Left renal cortex interstitium (tissue), 4 donors: ENCODE data around the gene ARSD. TPM values are rescaled to one million over a fixed set of nuclear protein-coding genes. Genes with fewer than 3 reads are reported as not detected.
"Not testable (repeated sequence)": the region's sequence is repeated elsewhere in the genome, so short reads cannot be mapped to it uniquely, and the experiment has no call there.

Experiments used
- DNase-seq, 4 donors: peaks; one replicate each; pipeline ENCODE4 v3.0.0-alpha.2; 2013; ENCODE audit warnings: low read depth in 4 of 4, low spot score in 2 of 4, missing footprints in 1 of 4
- polyA plus RNA-seq, 4 donors: library from polyadenylated mRNA; unstranded; fragments of 120-200 nt; gene quantifications; one replicate each; pipeline ENCODE4 v1.2.1, GENCODE V29; 2013; ENCODE audit not compliant: insufficient read length in 4 of 4

ARSD gene
- polyA plus RNA-seq, 4 donors = 49.1 to 55.5 (median 52.1) TPM

GRCh38 chrX:2894885-2895292 is 34.2 kb downstream of the ARSD start:
- no peak for DNase-seq

GRCh38 chrX:2892816-2893215 is 36.3 kb downstream of the ARSD start:
- no peak for DNase-seq

GRCh38 chrX:2890536-2891460 is 38.3 kb downstream of the ARSD start:
- DNase-seq = not testable (repeated sequence)

- not testable (repeated sequence) for DNase-seq
These were observed 39.2 kb downstream of the ARSD start for GRCh38 chrX:2889706-2890490.

- no peak for DNase-seq
These were observed 40.0 kb downstream of the ARSD start for GRCh38 chrX:2889045-2889605.

- DNase-seq = no peak
These were observed 40.8 kb downstream of the ARSD start for GRCh38 chrX:2888309-2888708.

GRCh38 chrX:2883770-2884169 is 45.4 kb downstream of the ARSD start:
- no peak for DNase-seq

GRCh38 chrX:2879670-2880069 is 49.5 kb downstream of the ARSD start:
- DNase-seq = no peak

- no peak for DNase-seq
These were observed 50.6 kb downstream of the ARSD start for GRCh38 chrX:2878563-2878962.

- DNase-seq = no peak
These were observed 53.2 kb downstream of the ARSD start for GRCh38 chrX:2875798-2876399.

GRCh38 chrX:2875136-2875481 is 54.0 kb downstream of the ARSD start:
- DNase-seq = no peak

GRCh38 chrX:2874222-2875135 is 54.7 kb downstream of the ARSD start:
- no peak for DNase-seq

GRCh38 chrX:2872671-2873277 is 56.4 kb downstream of the ARSD start:
- DNase-seq = no peak

- no peak for DNase-seq
These were observed 57.3 kb downstream of the ARSD start for GRCh38 chrX:2871831-2872230.

- no peak for DNase-seq
These were observed 58.5 kb downstream of the ARSD start for GRCh38 chrX:2870650-2871049.

- DNase-seq = no peak
These were observed 61.9 kb downstream of the ARSD start for GRCh38 chrX:2867206-2867605.

GRCh38 chrX:2863646-2864045 is 65.5 kb downstream of the ARSD start:
- no peak for DNase-seq

- DNase-seq = no peak
These were observed 66.7 kb downstream of the ARSD start for GRCh38 chrX:2862404-2862803.

- DNase-seq = no peak
These were observed 69.8 kb downstream of the ARSD start for GRCh38 chrX:2859197-2859797.
